ENCODE measurements around the gene JPH3.

JPH3 gene

DNA sequence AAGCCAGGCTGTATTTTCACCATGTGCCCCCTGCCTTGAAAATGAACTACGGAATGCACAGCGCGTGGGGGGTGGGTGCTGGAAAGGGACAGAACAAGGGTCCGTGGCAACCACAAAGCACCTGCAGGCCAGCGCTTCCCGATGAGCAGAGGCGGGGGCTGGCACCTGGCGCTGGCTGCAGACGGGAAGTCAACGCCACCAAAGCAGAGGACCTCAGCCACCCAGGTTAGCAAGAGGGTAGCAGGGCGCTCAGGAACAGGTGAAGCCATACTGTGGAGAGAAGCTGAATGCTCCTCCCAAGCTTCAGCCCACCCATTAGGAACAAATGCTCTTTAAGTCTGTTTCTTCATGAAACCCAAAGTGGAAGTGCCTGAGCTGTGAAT, 98.8 kb downstream of the JPH3 start:
- Histone ChIP-seq H3K27me3 (ENCODE audit: insufficient read depth, low read length) (no peaks in the 10 kb centered on the region), H3K27ac (ENCODE audit: low read depth, low read length) (no peak overlapping the region), H3K4me1 (ENCODE audit: insufficient read depth, low read length) (0 out of 2 replicates have a peak, but pooled peaks cover 3% of the 10 kb centered on the region), H3K4me3 (ENCODE audit: low read length) (no peak overlapping the region), H3K9me3 (ENCODE audit: insufficient read depth, low read depth, low read length) (no peaks in the 10 kb centered on the region), H3K36me3 (ENCODE audit: insufficient read depth, low read length) (peaks cover 73% of the 10 kb centered on the region), H3K9ac (ENCODE audit: low read depth, low read length) (no peak overlapping the region)
- 95% methylated on average over 11 of the region's 11 CpGs for WGBS

DNA sequence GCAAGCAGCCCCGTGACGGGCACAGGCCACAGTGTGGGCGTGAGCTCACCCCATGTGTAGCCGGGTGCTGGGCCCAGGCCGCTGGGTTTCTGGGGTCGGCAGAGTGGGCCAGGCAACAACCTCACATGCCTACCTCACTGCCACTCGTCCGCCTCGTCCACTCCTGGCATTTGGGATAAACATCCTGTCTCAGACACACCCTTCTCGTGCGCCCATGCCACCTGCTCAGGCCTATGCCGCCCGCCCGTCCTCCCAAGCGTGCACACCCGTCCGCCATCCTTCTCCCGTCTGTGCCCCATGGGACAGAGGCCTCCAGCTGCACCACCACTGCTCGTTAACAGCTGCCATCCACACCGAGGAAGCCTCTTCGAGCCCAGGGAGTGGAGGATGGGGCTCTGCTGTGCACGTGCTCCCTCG, 99.2 kb downstream of the JPH3 start:
- Histone ChIP-seq H3K27me3 (ENCODE audit: insufficient read depth, low read length) (no peaks in the 10 kb centered on the region), H3K9me3 (ENCODE audit: insufficient read depth, low read depth, low read length) (no peaks in the 10 kb centered on the region), H3K9ac (ENCODE audit: low read depth, low read length) (no peak overlapping the region), H3K4me3 (ENCODE audit: low read length) (no peak overlapping the region), H3K36me3 (ENCODE audit: insufficient read depth, low read length) (peaks cover 71% of the 10 kb centered on the region), H3K4me1 (ENCODE audit: insufficient read depth, low read length) (0 out of 2 replicates have a peak, but pooled peaks cover 4% of the 10 kb centered on the region), H3K27ac (ENCODE audit: low read depth, low read length) (no peak overlapping the region)
- WGBS = 93% methylated on average over 23 of the region's 23 CpGs

DNA sequence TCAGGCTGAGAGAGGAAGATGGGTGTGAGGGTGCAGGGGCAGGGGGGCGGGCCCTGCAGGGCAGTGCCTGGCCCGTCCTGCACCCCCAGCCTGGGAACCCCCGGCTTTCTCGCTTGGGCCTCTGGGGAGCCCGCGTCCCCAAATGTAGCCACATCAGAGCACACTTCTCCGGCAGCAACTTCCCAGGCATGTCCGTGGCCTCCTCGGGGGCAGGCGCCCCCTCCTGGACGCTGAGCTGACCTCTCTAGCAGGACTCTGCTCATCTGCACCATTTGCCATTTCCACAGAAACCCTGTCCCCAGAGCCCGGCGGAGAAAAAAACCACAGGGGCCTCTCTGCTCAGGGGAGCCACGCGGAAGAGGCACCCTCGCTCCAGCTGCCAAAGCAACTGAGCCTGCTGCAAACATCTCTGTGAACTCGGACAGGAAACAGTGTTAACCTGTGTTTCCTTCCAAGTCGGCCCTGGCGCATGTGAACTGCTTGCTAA, 100.1 kb downstream of the JPH3 start:
- Histone ChIP-seq H3K27me3 (ENCODE audit: insufficient read depth, low read length) (no peaks in the 10 kb centered on the region), H3K27ac (ENCODE audit: low read depth, low read length) (no peak overlapping the region), H3K4me3 (ENCODE audit: low read length) (no peak overlapping the region), H3K9ac (ENCODE audit: low read depth, low read length) (no peak overlapping the region), H3K36me3 (ENCODE audit: insufficient read depth, low read length) (peaks cover 70% of the 10 kb centered on the region), H3K4me1 (ENCODE audit: insufficient read depth, low read length) (0 out of 2 replicates have a peak, but pooled peaks cover 7% of the 10 kb centered on the region), H3K9me3 (ENCODE audit: insufficient read depth, low read depth, low read length) (no peaks in the 10 kb centered on the region)
- 82% methylated on average over 19 of the region's 19 CpGs for WGBS

DNA sequence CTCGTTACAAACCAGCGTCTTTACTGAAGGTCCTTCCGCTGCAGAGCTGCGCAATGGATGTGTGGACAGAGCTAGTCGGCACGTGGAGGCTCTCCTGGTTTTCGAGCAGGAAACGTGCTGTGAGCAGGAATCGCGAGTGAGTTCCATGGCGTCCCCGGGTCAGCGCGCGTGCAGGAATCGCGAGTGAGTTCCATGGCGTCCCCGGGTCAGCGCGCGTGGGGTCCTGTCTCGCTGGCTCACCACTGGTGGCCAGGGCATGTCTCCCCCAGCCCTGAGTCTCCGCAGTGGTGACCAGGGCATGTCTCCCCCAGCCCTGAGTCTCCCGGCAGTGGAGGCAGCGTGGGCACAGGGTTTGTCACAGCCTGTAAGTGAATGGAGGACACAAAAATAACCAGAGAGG, 100.8 kb downstream of the JPH3 start:
- Histone ChIP-seq H3K36me3 (ENCODE audit: insufficient read depth, low read length) (peaks cover 69% of the 10 kb centered on the region), H3K9ac (ENCODE audit: low read depth, low read length) (no peak overlapping the region), H3K4me1 (ENCODE audit: insufficient read depth, low read length) (0 out of 2 replicates have a peak, but pooled peaks cover 7% of the 10 kb centered on the region), H3K9me3 (ENCODE audit: insufficient read depth, low read depth, low read length) (no peaks in the 10 kb centered on the region), H3K4me3 (ENCODE audit: low read length) (no peak overlapping the region), H3K27me3 (ENCODE audit: insufficient read depth, low read length) (no peaks in the 10 kb centered on the region), H3K27ac (ENCODE audit: low read depth, low read length) (no peak overlapping the region)
- 96% methylated on average over 26 of the region's 26 CpGs for WGBS

DNA sequence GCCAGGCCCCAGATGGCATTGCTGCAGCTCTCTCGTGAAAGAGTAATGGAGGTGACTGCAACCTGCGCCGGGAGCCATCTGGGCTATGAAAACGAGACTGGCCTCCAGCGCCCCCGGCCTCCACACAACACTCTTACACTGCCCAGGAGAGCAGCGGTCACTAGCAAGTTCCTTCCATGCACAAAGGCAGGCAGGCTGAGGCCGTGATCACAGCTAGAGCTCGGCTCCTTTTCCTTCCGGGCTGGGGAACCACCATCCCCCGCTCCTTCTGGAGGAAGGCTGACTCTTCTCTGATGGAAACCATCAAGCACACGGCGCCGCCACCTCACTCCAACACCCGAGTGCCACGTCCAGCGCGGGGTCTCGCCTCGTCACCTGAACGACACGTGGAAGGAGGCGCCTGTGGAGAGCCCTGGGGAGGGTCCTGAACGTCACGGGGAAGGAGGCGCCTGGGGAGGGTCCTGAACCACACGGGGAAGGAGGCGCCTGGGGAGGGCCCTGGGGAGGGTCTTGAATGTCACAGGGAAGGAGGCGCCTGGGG, 101.6 kb downstream of the JPH3 start:
- H3K27ac ChIP-seq (ENCODE audit: low read depth, low read length) = no peak overlapping the region
- peaks cover 70% of the 10 kb centered on the region for H3K36me3 ChIP-seq (ENCODE audit: insufficient read depth, low read length)
- H3K4me1 ChIP-seq (ENCODE audit: insufficient read depth, low read length) = 0 out of 2 replicates have a peak, but pooled peaks cover 7% of the 10 kb centered on the region
- H3K27me3 ChIP-seq (ENCODE audit: insufficient read depth, low read length) = no peaks in the 10 kb centered on the region
- 91% methylated on average over 29 of the region's 29 CpGs for WGBS
- no peak overlapping the region for H3K4me3 ChIP-seq (ENCODE audit: low read length)
- H3K9ac ChIP-seq (ENCODE audit: low read depth, low read length) = no peak overlapping the region
- H3K9me3 ChIP-seq (ENCODE audit: insufficient read depth, low read depth, low read length) = no peaks in the 10 kb centered on the region

DNA sequence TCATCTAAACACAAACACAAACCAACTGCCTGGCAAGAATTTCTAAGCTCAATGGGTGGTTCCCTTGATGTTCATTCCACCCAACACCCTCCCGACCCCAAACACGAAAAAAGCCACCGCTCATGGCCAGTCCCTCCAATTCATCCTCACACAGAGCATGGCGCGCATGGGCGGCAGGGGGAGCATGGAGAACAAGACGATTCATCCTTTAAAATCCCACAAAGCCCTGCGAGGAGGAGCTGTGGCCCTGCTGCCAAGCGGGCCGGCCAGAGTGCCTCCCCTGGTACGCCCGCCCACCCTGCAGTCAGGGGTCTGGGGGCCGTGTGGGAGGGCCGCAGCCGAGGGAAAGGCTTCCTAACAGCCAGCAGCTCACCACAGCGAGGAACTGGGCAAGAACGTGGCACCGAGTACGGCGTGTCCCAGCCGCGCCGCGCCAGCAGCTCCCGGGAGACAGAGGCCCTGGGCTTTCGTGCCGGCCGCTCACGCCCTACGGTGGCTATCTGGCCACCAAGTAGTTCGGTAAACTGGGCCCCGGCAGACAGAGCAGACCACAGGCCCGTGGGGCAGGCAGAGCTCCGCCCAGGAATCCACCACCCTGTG, 102.5 kb downstream of the JPH3 start:
- H3K9me3 ChIP-seq (ENCODE audit: insufficient read depth, low read depth, low read length) = no peaks in the 10 kb centered on the region
- H3K4me3 ChIP-seq (ENCODE audit: low read length) = no peak overlapping the region
- no peak overlapping the region for H3K27ac ChIP-seq (ENCODE audit: low read depth, low read length)
- H3K27me3 ChIP-seq (ENCODE audit: insufficient read depth, low read length) = no peaks in the 10 kb centered on the region
- H3K36me3 ChIP-seq (ENCODE audit: insufficient read depth, low read length) = peaks cover 74% of the 10 kb centered on the region
- H3K9ac ChIP-seq (ENCODE audit: low read depth, low read length) = 0 out of 2 replicates have a peak overlapping the region, but pooled peaks have one; percentile 26
- 0 out of 2 replicates have a peak, but pooled peaks cover 7% of the 10 kb centered on the region for H3K4me1 ChIP-seq (ENCODE audit: insufficient read depth, low read length)
- WGBS = 94% methylated on average over 34 of the region's 34 CpGs

DNA sequence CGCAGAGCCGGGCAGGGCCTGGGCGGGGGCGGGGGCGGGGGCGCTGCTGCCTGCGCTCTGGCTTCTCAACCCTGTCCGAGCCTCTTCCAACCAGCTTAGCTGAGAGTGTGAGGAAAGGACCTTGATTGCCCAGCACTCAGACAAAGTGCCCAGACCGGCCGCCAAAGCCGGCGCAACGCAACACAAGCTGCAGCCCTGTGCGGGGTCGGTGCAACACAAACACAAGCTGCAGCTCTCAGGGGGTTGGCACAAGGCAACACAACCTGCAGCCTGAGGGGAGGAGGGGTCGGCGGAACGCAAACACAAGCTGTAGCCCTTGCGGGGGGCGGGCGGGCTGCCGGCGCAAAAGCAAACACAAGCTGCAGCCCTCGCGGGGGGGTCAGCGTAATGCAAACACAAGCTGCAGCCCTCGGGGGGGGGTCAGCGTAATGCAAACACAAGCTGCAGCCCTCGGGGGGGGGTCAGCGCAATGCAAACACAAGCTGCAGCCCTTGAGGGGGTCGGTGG, 103.5 kb downstream of the JPH3 start:
- no peak overlapping the region for H3K27ac ChIP-seq (ENCODE audit: low read depth, low read length)
- H3K4me1 ChIP-seq (ENCODE audit: insufficient read depth, low read length) = 0 out of 2 replicates have a peak, but pooled peaks cover 7% of the 10 kb centered on the region
- no peak overlapping the region for H3K9ac ChIP-seq (ENCODE audit: low read depth, low read length)
- peaks cover 79% of the 10 kb centered on the region for H3K36me3 ChIP-seq (ENCODE audit: insufficient read depth, low read length)
- H3K4me3 ChIP-seq (ENCODE audit: low read length) = no peak overlapping the region
- no peaks in the 10 kb centered on the region for H3K27me3 ChIP-seq (ENCODE audit: insufficient read depth, low read length)
- 65% methylated on average over 31 of the region's 31 CpGs for WGBS
- no peaks in the 10 kb centered on the region for H3K9me3 ChIP-seq (ENCODE audit: insufficient read depth, low read depth, low read length)

DNA sequence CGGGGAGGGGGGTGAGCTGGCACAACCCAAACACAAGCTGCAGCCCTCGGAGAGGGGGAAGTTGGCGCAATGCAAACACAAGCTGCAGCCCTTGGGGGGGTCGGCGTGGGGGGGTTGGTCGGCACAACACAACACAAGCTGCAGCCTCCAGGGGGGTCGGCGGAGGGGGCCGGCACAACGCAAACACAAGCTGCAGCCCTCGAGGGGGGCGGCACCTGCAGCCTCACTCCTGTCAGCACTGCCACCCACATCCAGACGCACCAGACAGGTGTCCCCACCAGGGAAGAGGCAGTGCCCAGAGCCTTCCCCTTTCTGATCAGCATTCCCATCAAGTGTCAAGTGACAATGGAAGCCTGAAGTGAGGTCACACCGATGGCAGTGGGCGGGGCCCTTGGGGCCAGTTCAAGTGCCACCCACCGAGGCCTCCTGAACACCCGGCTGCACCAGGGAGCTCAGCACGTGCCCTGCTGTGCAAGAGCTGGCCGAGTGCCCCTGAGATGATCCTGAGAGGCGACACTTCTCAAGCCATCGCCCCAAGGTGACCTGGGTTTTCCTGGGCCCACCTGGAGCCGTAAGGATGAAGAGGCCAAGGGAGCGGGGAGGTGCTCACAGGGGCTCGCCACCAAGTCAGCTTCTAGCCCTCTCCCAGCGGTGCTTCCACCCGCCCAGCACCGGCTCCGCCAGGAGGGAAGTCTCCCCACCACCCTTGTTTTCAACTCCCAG, 104.1 kb downstream of the JPH3 start:
- no peak overlapping the region; the same call in 1 of the 2 replicates for H3K9ac ChIP-seq (ENCODE audit: low read depth, low read length)
- WGBS = 81% methylated on average over 28 of the region's 28 CpGs

DNA sequence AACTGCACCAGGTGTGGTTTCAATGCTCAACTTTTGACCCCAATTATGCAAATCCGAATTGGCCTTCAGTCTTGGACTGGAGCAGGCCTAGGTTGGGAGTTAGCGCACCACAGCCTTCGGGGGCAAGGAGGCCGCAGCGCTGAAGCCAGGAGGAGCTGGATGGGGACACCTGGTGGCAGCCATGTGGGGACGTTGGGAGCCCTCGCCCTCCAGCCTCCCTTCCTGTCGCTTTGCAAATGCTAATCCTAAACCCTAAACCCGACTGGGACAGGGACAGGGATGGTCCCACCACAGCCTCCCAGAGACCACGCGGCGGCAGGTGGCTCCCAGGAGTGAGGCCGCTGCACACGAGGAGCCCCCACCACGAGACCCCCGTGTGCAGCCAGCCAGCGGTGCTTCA, 104.8 kb downstream of the JPH3 start:
- H3K27me3 ChIP-seq (ENCODE audit: insufficient read depth, low read length) = no peaks in the 10 kb centered on the region
- H3K4me3 ChIP-seq (ENCODE audit: low read length) = no peak overlapping the region
- 0 out of 2 replicates have a peak, but pooled peaks cover 7% of the 10 kb centered on the region for H3K4me1 ChIP-seq (ENCODE audit: insufficient read depth, low read length)
- H3K27ac ChIP-seq (ENCODE audit: low read depth, low read length) = no peak overlapping the region
- no peak overlapping the region for H3K9ac ChIP-seq (ENCODE audit: low read depth, low read length)
- peaks cover 77% of the 10 kb centered on the region for H3K36me3 ChIP-seq (ENCODE audit: insufficient read depth, low read length)
- H3K9me3 ChIP-seq (ENCODE audit: insufficient read depth, low read depth, low read length) = no peaks in the 10 kb centered on the region
- WGBS = 79% methylated on average over 17 of the region's 17 CpGs

More for the DNA sequence above, 104.1 kb downstream of the JPH3 start:
- Histone ChIP-seq H3K4me1 (ENCODE audit: insufficient read depth, low read length) (0 out of 2 replicates have a peak, but pooled peaks cover 7% of the 10 kb centered on the region), H3K27me3 (ENCODE audit: insufficient read depth, low read length) (no peaks in the 10 kb centered on the region), H3K36me3 (ENCODE audit: insufficient read depth, low read length) (peaks cover 79% of the 10 kb centered on the region), H3K4me3 (ENCODE audit: low read length) (no peak overlapping the region), H3K9me3 (ENCODE audit: insufficient read depth, low read depth, low read length) (no peaks in the 10 kb centered on the region), H3K27ac (ENCODE audit: low read depth, low read length) (0 out of 2 replicates have a peak overlapping the region, but pooled peaks have one; percentile 25)

DNA sequence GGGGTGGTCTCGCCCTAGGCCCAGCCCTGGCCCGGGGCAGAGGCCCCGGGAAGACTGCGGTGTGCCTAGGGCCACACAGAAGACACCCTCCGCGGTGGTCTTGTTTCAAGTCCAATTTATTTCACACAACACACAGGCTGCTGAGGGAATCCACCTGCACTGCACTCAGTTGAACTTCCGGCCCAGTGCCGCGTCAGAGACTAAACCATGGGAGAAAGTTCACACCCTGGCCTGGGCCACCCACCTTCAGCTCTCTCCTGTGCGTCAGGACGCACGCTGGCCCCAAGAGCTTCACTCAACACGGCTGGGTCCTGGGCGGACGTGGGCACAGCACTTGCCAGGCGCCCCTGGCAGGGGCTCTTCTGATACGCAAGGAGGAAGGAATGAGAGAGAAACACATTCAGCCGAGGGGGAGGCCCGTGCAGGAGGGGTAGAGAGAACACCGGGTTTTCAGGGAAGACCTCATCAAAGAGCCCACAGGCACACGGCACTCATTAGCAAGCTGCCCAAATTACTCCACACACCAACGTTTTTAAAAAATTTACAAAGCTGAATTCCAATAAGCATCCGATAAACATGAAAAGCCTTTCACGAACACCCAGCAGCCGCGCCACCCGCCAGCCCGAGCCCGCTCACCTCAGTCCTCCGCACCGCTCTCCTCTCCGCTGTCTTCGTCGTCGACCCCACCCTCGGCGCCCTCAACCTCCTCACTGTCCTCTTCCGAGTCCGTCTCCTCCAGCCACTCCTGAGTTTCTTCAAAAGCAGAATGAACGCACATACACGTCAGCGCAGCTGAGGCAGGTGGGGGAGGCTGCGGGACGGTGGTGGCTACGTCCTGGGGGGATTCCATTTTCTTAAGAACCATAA, 105.6 kb downstream of the JPH3 start:
- no peak overlapping the region for H3K4me3 ChIP-seq (ENCODE audit: low read length)
- WGBS = 95% methylated on average over 45 of the region's 45 CpGs
- no peak overlapping the region; the same call in 1 of the 2 replicates for H3K9ac ChIP-seq (ENCODE audit: low read depth, low read length)
- H3K27me3 ChIP-seq (ENCODE audit: insufficient read depth, low read length) = no peaks in the 10 kb centered on the region
- H3K4me1 ChIP-seq (ENCODE audit: insufficient read depth, low read length) = 0 out of 2 replicates have a peak, but pooled peaks cover 7% of the 10 kb centered on the region
- H3K36me3 ChIP-seq (ENCODE audit: insufficient read depth, low read length) = peaks cover 73% of the 10 kb centered on the region
- no peaks in the 10 kb centered on the region for H3K9me3 ChIP-seq (ENCODE audit: insufficient read depth, low read depth, low read length)
- no peak overlapping the region for H3K27ac ChIP-seq (ENCODE audit: low read depth, low read length)
